ENCODE data around the gene PLA2G4A. TPM values are rescaled to one million over a fixed set of nuclear protein-coding genes. Genes with fewer than 3 reads are reported as not detected.

PLA2G4A gene
- total RNA-seq, 4 donors from 2014 or later, result 2.0 to 8.3 (median 6.1) TPM

- no peaks in the 10 kb centered on the region for H3K27me3 ChIP-seq
- intact Hi-C loops (cut with DNase I; ENCODE audit: low total_unique reads) (no loop called here), in situ Hi-C loops (cut with MboI; ENCODE audit: low pct_ligation_motif_present in 1 of 4, low pct_unique_long_range_greater_than_20kb in 1 of 4, low sequenced_read_pairs in 3 of 4) (no loop called here)
- TF ChIP-seq CTCF (IDR thresholded peaks at IDR 0.05) (no peak), POLR2AphosphoS5 (IDR thresholded peaks at IDR 0.05) (no peak), EP300 (IDR thresholded peaks at IDR 0.05; ENCODE audit: low read depth) (no peak), POLR2A (IDR thresholded peaks at IDR 0.05) (no peak)
- peaks cover 0 to 5% (median 0%) of the 10 kb centered on the region in 4 donors for H3K4me1 ChIP-seq
- WGBS, 2 donors (ENCODE audit: low coverage in 1 of 2), result 47 to 60% methylated on average over 2 of the region's 2 CpGs
- no peak overlapping the region for H3K4me3 ChIP-seq
- no peaks in the 10 kb centered on the region for H3K9me3 ChIP-seq
- DNase-seq, result no peak
- H3K36me3 ChIP-seq, result no peaks in the 10 kb centered on the region
- no peak overlapping the region for H3K27ac ChIP-seq
Observed at GRCh38 chr1:186813420-186813819, 15.3 kb upstream of the PLA2G4A start.

- TF ChIP-seq POLR2AphosphoS5 (IDR thresholded peaks at IDR 0.05) (no peak), CTCF (IDR thresholded peaks at IDR 0.05) (no peak), EP300 (IDR thresholded peaks at IDR 0.05; ENCODE audit: low read depth) (no peak), POLR2A (IDR thresholded peaks at IDR 0.05) (no peak)
- 55 to 68% methylated on average over 3 of the region's 3 CpGs for WGBS, 2 donors (ENCODE audit: low coverage in 1 of 2)
- intact Hi-C loops (cut with DNase I; ENCODE audit: low total_unique reads) (no loop called here), in situ Hi-C loops (cut with MboI; ENCODE audit: low pct_ligation_motif_present in 1 of 4, low pct_unique_long_range_greater_than_20kb in 1 of 4, low sequenced_read_pairs in 3 of 4) (no loop called here)
- H3K27ac ChIP-seq, result no peak overlapping the region
- no peak overlapping the region for H3K4me3 ChIP-seq
- DNase-seq, result no peak
- no peaks in the 10 kb centered on the region for H3K27me3 ChIP-seq
- no peaks in the 10 kb centered on the region for H3K9me3 ChIP-seq
- H3K4me1 ChIP-seq, result no peaks in the 10 kb centered on the region
- no peaks in the 10 kb centered on the region for H3K36me3 ChIP-seq
Observed at GRCh38 chr1:186819126-186819525, 9.6 kb upstream of the PLA2G4A start.

GRCh38 chr1:186819563-186819962 is 9.2 kb upstream of the PLA2G4A start:
- H3K27ac ChIP-seq, result no peak overlapping the region
- H3K9me3 ChIP-seq, result no peaks in the 10 kb centered on the region
- 44 to 69% methylated on average over 2 of the region's 2 CpGs for WGBS, 2 donors (ENCODE audit: low coverage in 1 of 2)
- H3K4me3 ChIP-seq, result no peak overlapping the region
- H3K4me1 ChIP-seq, result no peaks in the 10 kb centered on the region
- no peak for DNase-seq
- TF ChIP-seq EP300 (IDR thresholded peaks at IDR 0.05; ENCODE audit: low read depth) (no peak), CTCF (IDR thresholded peaks at IDR 0.05) (no peak), POLR2AphosphoS5 (IDR thresholded peaks at IDR 0.05) (no peak), POLR2A (IDR thresholded peaks at IDR 0.05) (no peak)
- no peaks in the 10 kb centered on the region for H3K36me3 ChIP-seq
- H3K27me3 ChIP-seq, result no peaks in the 10 kb centered on the region
- in situ Hi-C loops (cut with MboI; ENCODE audit: low pct_ligation_motif_present in 1 of 4, low pct_unique_long_range_greater_than_20kb in 1 of 4, low sequenced_read_pairs in 3 of 4) (no loop called here), intact Hi-C loops (cut with DNase I; ENCODE audit: low total_unique reads) (no loop called here)

GRCh38 chr1:186829686-186830587 is 1.2 kb downstream of the PLA2G4A start:
- intact Hi-C loops (cut with DNase I; ENCODE audit: low total_unique reads) (no loop called here), in situ Hi-C loops (cut with MboI; ENCODE audit: low pct_ligation_motif_present in 1 of 4, low pct_unique_long_range_greater_than_20kb in 1 of 4, low sequenced_read_pairs in 3 of 4) (no loop called here)
- Histone ChIP-seq H3K9me3 (no peaks in the 10 kb centered on the region), H3K36me3 (no peaks in the 10 kb centered on the region), H3K4me1 (peaks cover 0 to 16% (median 0%) of the 10 kb centered on the region in 4 donors), H3K4me3 (peak overlapping the region in 3 of 4 donors; percentile 51 to 82 (median 71)), H3K27ac (peak overlapping the region in 1 of 4 donors; percentile 77), H3K27me3 (no peaks in the 10 kb centered on the region)
- DNase-seq, result no peak
- TF ChIP-seq POLR2A (IDR thresholded peaks at IDR 0.05) (no peak), POLR2AphosphoS5 (IDR thresholded peaks at IDR 0.05) (no peak), EP300 (IDR thresholded peaks at IDR 0.05; ENCODE audit: low read depth) (no peak), CTCF (IDR thresholded peaks at IDR 0.05) (no peak)
- WGBS, 2 donors (ENCODE audit: low coverage in 1 of 2), result 51 to 65% methylated on average over 6 to 14 of the region's 14 CpGs

Data from transverse colon (tissue), 4 donors.